Measurements from ENCODE around the gene GTF2IRD1. TPM values are rescaled to one million over a fixed set of nuclear protein-coding genes. Genes with fewer than 3 reads are reported as not detected.

The GTF2IRD1 gene
- total and polyA plus RNA-seq, 2 of the 13 experiments (the other 11 are each of a cell fraction or from before 2014, with no cell fraction given): 16.5 to 26.7 TPM

- Histone ChIP-seq H3K4me2 (ENCODE audit: low read depth, low read length) (no peak overlapping the region), H4K20me1 (ENCODE audit: insufficient read depth, low read length) (no peaks in the 10 kb centered on the region), H3K4me1 (ENCODE audit: insufficient read depth, low read length) (peaks cover 26% of the 10 kb centered on the region), H3K79me2 (ENCODE audit: insufficient read depth, low read length) (no peaks in the 10 kb centered on the region), H3K27me3 (ENCODE audit: control insufficient read depth in 1 of 2, insufficient read depth in 2 of 2, low read length in 2 of 2) (no peaks in the 10 kb centered on the region), H3K9me3 (ENCODE audit: low read length) (no peaks in the 10 kb centered on the region), H3K4me3 (replicated peaks in 1 of 3; ENCODE audit: insufficient read depth in 1 of 3, low read depth in 2 of 3, low read length in 3 of 3) (no peak overlapping the region), H2AFZ (ENCODE audit: low read length) (no peak overlapping the region), H3K36me3 (replicated peaks in 1 of 2; ENCODE audit: control insufficient read depth in 1 of 2, insufficient read depth in 2 of 2, low read length in 2 of 2) (peaks cover 2 to 15% of the 10 kb centered on the region in 2 experiments; a peak in 4 of 5 replicates), H3K9ac (ENCODE audit: insufficient read depth, low read depth, low read length) (no peak overlapping the region), H3K27ac (ENCODE audit: extremely low read length, insufficient read depth, low read length) (no peak overlapping the region)
- POLR2A ChIA-PET: interaction anchor here (2.6 kb wide), 1 partner anchor 24 kb away, joined by 12 read pairs; no protein-coding TSS in a partner anchor
- DNase-seq (ENCODE audit: low spot score) (no peak), ATAC-seq (no peak), FAIRE-seq (no peak)
- TF ChIP-seq, protein P1, sequence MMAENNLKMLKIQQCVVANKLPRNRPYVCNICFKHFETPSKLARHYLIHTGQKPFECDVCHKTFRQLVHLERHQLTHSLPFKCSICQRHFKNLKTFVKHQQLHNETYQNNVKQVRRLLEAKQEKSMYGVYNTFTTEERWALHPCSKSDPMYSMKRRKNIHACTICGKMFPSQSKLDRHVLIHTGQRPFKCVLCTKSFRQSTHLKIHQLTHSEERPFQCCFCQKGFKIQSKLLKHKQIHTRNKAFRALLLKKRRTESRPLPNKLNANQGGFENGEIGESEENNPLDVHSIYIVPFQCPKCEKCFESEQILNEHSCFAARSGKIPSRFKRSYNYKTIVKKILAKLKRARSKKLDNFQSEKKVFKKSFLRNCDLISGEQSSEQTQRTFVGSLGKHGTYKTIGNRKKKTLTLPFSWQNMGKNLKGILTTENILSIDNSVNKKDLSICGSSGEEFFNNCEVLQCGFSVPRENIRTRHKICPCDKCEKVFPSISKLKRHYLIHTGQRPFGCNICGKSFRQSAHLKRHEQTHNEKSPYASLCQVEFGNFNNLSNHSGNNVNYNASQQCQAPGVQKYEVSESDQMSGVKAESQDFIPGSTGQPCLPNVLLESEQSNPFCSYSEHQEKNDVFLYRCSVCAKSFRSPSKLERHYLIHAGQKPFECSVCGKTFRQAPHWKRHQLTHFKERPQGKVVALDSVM (CRISPR knock-in tag; IDR thresholded peaks at IDR 0.05): peak; percentile 63; the same call in 1 of the 2 replicates
- TF ChIP-seq, protein P2, sequence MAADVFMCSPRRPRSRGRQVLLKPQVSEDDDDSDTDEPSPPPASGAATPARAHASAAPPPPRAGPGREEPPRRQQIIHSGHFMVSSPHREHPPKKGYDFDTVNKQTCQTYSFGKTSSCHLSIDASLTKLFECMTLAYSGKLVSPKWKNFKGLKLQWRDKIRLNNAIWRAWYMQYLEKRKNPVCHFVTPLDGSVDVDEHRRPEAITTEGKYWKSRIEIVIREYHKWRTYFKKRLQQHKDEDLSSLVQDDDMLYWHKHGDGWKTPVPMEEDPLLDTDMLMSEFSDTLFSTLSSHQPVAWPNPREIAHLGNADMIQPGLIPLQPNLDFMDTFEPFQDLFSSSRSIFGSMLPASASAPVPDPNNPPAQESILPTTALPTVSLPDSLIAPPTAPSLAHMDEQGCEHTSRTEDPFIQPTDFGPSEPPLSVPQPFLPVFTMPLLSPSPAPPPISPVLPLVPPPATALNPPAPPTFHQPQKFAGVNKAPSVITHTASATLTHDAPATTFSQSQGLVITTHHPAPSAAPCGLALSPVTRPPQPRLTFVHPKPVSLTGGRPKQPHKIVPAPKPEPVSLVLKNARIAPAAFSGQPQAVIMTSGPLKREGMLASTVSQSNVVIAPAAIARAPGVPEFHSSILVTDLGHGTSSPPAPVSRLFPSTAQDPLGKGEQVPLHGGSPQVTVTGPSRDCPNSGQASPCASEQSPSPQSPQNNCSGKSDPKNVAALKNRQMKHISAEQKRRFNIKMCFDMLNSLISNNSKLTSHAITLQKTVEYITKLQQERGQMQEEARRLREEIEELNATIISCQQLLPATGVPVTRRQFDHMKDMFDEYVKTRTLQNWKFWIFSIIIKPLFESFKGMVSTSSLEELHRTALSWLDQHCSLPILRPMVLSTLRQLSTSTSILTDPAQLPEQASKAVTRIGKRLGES (CRISPR knock-in tag; IDR thresholded peaks at IDR 0.05; ENCODE audit: borderline replicate concordance): no peak
- TF ChIP-seq FOSL1 (CRISPR knock-in tag; IDR thresholded peaks at IDR 0.05; ENCODE audit: borderline replicate concordance) (no peak), ZNF121 (CRISPR knock-in tag; IDR thresholded peaks at IDR 0.05) (peak; percentile 61)
- WGBS (ENCODE audit: low lambda C conversion rate): 95% methylated on average over 7 of the region's 7 CpGs
- intact Hi-C loops (cut with micrococcal nuclease; ENCODE audit: unreplicated experiment) (no loop called here), in situ Hi-C loops (cut with HindIII; ENCODE audit: extremely low pct_ligation_motif_present, low pct_unique_long_range_greater_than_20kb) (no loop called here)
- no TSS peak for BruUV-seq (replicated peaks)
- CTCF ChIA-PET (ENCODE audit: low intra/inter-chr PET ratio, low total read pairs): no interaction called here
Measured at GRCh38 chr7:74604326-74605020, 150.8 kb downstream of the GTF2IRD1 start.
